ENCODE measurements around the gene BICDL2. TPM values are rescaled to one million over a fixed set of nuclear protein-coding genes. Genes with fewer than 3 reads are reported as not detected.
A peak's percentile ranks its signal among the peaks of the same experiment; 100 is the strongest.

BICDL2 gene
- total RNA-seq, 3 donors from 2014 or later: 49.1 to 102 (median 75.5) TPM

- intact Hi-C loops (cut with DNase I, micrococcal nuclease): no loop called here
- ATAC-seq (no peak), DNase-seq (no peak)
- TF ChIP-seq, protein P1, sequence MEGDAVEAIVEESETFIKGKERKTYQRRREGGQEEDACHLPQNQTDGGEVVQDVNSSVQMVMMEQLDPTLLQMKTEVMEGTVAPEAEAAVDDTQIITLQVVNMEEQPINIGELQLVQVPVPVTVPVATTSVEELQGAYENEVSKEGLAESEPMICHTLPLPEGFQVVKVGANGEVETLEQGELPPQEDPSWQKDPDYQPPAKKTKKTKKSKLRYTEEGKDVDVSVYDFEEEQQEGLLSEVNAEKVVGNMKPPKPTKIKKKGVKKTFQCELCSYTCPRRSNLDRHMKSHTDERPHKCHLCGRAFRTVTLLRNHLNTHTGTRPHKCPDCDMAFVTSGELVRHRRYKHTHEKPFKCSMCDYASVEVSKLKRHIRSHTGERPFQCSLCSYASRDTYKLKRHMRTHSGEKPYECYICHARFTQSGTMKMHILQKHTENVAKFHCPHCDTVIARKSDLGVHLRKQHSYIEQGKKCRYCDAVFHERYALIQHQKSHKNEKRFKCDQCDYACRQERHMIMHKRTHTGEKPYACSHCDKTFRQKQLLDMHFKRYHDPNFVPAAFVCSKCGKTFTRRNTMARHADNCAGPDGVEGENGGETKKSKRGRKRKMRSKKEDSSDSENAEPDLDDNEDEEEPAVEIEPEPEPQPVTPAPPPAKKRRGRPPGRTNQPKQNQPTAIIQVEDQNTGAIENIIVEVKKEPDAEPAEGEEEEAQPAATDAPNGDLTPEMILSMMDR (IDR thresholded peaks at IDR 0.05): no peak
- Histone ChIP-seq H3K9me3 (no peaks in the 10 kb centered on the region), H3K36me3 (ENCODE audit: low read depth) (no peaks in the 10 kb centered on the region), H3K4me3 (no peak overlapping the region), H3K4me1 (ENCODE audit: low read depth) (peaks cover 11% of the 10 kb centered on the region)
Observed at GRCh38 chr16:3012246-3012645, 24.5 kb downstream of the BICDL2 start.

DNA sequence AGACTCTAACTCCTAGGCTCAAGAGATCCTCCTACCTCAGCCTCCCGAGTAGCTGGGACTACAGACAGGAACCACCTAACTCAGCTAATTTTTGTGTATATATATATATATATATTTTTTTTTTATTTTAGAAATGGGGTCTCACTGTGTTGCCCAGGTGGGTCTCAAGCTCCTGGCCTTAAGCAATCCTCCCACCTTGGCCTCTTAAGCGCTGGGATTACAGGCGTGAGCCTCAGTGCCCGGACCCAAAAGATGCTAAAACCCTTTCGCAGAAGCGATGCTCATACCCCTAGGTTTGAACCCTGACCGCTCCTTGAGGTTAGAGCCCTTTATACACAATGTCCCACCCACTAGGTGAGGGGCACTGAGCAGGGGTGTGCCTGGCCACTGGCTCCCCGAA is 26.2 kb downstream of the BICDL2 start:
- Histone ChIP-seq H3K9me3 (no peaks in the 10 kb centered on the region), H3K4me3 (no peak overlapping the region), H3K4me1 (ENCODE audit: low read depth) (peaks cover 29% of the 10 kb centered on the region), H3K36me3 (ENCODE audit: low read depth) (no peaks in the 10 kb centered on the region)
- ATAC-seq (no peak), DNase-seq (no peak)
- TF ChIP-seq, protein P1 (IDR thresholded peaks at IDR 0.05): no peak
- intact Hi-C loops (cut with DNase I, micrococcal nuclease): no loop called here

GRCh38 chr16:3009568-3010390 is 27.0 kb downstream of the BICDL2 start:
- ATAC-seq: no peak
- no peaks in the 10 kb centered on the region for H3K36me3 ChIP-seq (ENCODE audit: low read depth)
- no peaks in the 10 kb centered on the region for H3K9me3 ChIP-seq
- intact Hi-C loops (cut with DNase I, micrococcal nuclease): no loop called here
- peaks cover 33% of the 10 kb centered on the region for H3K4me1 ChIP-seq (ENCODE audit: low read depth)
- DNase-seq: no peak
- TF ChIP-seq, protein P1 (IDR thresholded peaks at IDR 0.05): no peak
- H3K4me3 ChIP-seq: no peak overlapping the region

- no peak overlapping the region for H3K4me3 ChIP-seq
- no peaks in the 10 kb centered on the region for H3K9me3 ChIP-seq
- H3K36me3 ChIP-seq (ENCODE audit: low read depth): no peaks in the 10 kb centered on the region
- ATAC-seq: no peak
- H3K4me1 ChIP-seq (ENCODE audit: low read depth): peaks cover 36% of the 10 kb centered on the region
- TF ChIP-seq, protein P1 (IDR thresholded peaks at IDR 0.05): no peak
- no peak for DNase-seq
- intact Hi-C loops (cut with DNase I, micrococcal nuclease): no loop called here
Observed at GRCh38 chr16:3008690-3009037, 28.1 kb downstream of the BICDL2 start.

DNA sequence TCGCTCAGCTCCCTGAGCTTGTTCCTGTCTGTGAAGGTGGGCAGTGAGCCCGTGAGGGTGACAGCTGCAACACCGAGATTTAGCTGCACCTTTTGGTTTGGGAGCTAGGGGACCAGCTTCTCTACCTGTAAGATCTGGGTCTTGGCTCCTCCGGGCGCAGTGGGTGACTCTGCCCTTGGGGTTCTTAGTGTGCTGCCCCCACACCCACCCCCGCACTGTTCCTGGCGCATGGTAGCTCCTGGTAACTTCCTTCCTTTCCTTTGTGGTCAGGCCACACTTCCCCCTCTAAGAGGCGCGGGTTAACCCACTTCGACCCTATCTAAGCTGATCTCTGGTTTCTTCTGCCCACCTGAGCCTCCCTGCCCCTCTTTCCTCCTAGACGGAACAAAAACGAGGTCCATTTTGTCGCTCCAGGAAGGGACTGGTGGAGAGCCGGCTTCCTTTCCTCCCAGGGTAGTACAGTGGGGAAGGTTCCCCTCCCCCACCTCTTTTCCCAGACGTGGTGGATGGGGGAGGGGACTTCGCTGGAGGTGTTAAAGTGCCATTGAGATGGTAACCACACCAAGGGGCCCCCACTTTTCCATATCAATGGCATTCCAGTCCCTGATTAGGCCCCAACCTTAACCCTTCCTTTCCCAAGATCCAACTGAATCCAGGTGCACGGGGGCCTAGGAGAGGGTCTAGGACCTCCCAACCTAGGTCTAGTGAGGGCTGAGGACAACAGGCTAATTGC is 28.6 kb downstream of the BICDL2 start:
- ATAC-seq (no peak), DNase-seq (peak in 1 of 3 donors; percentile 55)
- TF ChIP-seq, protein P1 (IDR thresholded peaks at IDR 0.05): no peak
- Histone ChIP-seq H3K4me1 (ENCODE audit: low read depth) (peaks cover 38% of the 10 kb centered on the region), H3K4me3 (no peak overlapping the region), H3K9me3 (no peaks in the 10 kb centered on the region), H3K36me3 (ENCODE audit: low read depth) (no peaks in the 10 kb centered on the region)
- intact Hi-C loops (cut with DNase I, micrococcal nuclease): no loop called here
